Lower leg skin (tissue), 3 donors: ENCODE measurements around the gene KDM1A.

Experiments used
- CTCF ChIP-seq, 3 donors: fragments of 450-650 bp; IDR thresholded peaks; one replicate each; pipeline ENCODE4 v1.5.1; 2016; ENCODE audit warnings: antibody characterized with exemption in 3 of 3, mild to moderate bottlenecking in 3 of 3, moderate library complexity in 2 of 3
- POLR2A ChIP-seq, 2 donors: fragments of 450-650 bp; IDR thresholded peaks; one replicate each; pipeline ENCODE4 v1.6.1; 2016 to 2017; ENCODE audit warnings: antibody characterized with exemption in 2 of 2, mild to moderate bottlenecking in 1 of 2, moderate library complexity in 1 of 2

GRCh38 chr1:23126200-23126599 is 106.9 kb downstream of the KDM1A start:
- no peak for TF ChIP-seq CTCF (IDR thresholded peaks at IDR 0.05)
- TF ChIP-seq POLR2A (IDR thresholded peaks at IDR 0.05) = no peak
